HL-60/S4 treated with retinoic acid at 250 ng/mL for 4 days and 3 days (cell line): ENCODE results near the gene GNG10.

Experiments
- in situ Hi-C: fragments of 300-500 bp; cut with MboI; formaldehyde crosslinking; loops from 2 replicates; pipeline ENCODE4 v1.7.0; 2022; ENCODE audit warnings: low sequenced_read_pairs

Gene GNG10

DNA sequence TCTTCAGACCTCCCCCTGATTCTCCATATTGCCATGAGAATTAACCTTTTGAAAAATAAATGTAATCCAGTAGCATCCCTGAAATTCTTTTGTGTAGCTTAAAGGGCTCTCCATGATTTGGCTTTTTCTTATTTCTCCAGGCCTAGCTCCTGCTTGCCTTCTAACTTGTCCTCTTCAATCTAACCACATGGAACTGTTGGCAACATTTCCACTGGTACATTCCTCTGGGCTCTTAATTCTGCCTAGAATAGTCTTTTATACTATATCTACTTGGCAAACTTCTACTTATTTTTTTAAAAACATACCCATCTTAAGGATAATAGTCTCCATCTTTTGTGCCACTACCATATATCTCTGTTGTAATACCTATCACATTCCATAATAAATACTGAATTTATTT lies 54.1 kb downstream of the GNG10 start:
- in situ Hi-C loops: no loop called here

- in situ Hi-C loops: no loop called here
These were observed 58.1 kb downstream of the GNG10 start for GRCh38 chr9:111719541-111719940.
